ENCODE measurements around the gene CDC25B.
A peak's percentile ranks its signal among the peaks of the same experiment; 100 is the strongest.

CDC25B gene

GRCh38 chr20:3802524-3803239 lies 6.6 kb downstream of the CDC25B start:
- no peak overlapping the region for H3K27ac ChIP-seq
- TF ChIP-seq, protein P1, sequence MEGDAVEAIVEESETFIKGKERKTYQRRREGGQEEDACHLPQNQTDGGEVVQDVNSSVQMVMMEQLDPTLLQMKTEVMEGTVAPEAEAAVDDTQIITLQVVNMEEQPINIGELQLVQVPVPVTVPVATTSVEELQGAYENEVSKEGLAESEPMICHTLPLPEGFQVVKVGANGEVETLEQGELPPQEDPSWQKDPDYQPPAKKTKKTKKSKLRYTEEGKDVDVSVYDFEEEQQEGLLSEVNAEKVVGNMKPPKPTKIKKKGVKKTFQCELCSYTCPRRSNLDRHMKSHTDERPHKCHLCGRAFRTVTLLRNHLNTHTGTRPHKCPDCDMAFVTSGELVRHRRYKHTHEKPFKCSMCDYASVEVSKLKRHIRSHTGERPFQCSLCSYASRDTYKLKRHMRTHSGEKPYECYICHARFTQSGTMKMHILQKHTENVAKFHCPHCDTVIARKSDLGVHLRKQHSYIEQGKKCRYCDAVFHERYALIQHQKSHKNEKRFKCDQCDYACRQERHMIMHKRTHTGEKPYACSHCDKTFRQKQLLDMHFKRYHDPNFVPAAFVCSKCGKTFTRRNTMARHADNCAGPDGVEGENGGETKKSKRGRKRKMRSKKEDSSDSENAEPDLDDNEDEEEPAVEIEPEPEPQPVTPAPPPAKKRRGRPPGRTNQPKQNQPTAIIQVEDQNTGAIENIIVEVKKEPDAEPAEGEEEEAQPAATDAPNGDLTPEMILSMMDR (conservative IDR thresholded peaks at IDR 0.05): no peak
- TF ChIP-seq ZFX (IDR thresholded peaks at IDR 0.05): no peak

DNA sequence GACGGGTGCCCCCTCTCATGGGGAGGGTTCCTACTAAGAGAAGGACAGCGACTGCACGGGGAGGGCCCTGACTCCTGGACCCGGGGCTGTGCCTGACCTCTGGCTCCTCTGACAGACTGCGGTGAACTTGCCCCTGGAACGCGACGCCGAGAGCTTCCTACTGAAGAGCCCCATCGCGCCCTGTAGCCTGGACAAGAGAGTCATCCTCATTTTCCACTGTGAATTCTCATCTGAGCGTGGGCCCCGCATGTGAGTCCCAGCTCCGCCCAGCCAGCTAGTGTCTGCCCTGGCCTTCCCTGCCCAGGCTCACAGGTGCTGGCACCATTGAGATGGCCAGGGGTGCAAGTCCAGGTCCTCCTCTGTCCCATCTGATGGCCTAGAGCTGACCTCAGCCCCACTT lies 7.2 kb downstream of the CDC25B start:
- TF ChIP-seq ZFX (IDR thresholded peaks at IDR 0.05): no peak
- TF ChIP-seq, protein P1 (conservative IDR thresholded peaks at IDR 0.05): no peak
- no peak overlapping the region for H3K27ac ChIP-seq

GRCh38 chr20:3803854-3804253 lies 7.7 kb downstream of the CDC25B start:
- TF ChIP-seq, protein P1 (conservative IDR thresholded peaks at IDR 0.05): no peak
- TF ChIP-seq ZFX (IDR thresholded peaks at IDR 0.05): no peak

DNA sequence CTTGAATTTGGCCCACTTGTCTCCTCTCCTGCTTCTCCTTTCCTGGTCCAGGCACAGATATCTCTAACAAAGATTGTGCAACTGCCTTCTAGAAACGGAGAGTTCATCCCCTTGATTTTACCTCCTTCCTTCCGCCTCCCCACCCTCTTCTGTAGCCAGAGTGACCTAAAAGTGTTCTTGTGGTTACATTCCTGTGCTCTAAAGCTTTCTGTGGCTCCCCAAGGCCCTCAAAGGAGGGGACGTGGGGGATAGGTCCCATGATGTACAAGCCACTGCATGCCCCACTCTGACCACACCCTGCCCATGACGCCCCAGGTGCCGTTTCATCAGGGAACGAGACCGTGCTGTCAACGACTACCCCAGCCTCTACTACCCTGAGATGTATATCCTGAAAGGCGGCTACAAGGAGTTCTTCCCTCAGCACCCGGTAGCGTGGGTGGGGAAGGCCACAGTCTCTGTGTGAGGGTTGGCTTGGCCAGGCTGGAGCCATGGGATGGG lies 8.2 kb downstream of the CDC25B start:
- TF ChIP-seq, protein P1 (conservative IDR thresholded peaks at IDR 0.05): no peak
- no peak for TF ChIP-seq ZFX (IDR thresholded peaks at IDR 0.05)
- no peak overlapping the region for H3K27ac ChIP-seq

More at GRCh38 chr20:3803854-3804253, 7.7 kb downstream of the CDC25B start:
- H3K27ac ChIP-seq: no peak overlapping the region

DNA sequence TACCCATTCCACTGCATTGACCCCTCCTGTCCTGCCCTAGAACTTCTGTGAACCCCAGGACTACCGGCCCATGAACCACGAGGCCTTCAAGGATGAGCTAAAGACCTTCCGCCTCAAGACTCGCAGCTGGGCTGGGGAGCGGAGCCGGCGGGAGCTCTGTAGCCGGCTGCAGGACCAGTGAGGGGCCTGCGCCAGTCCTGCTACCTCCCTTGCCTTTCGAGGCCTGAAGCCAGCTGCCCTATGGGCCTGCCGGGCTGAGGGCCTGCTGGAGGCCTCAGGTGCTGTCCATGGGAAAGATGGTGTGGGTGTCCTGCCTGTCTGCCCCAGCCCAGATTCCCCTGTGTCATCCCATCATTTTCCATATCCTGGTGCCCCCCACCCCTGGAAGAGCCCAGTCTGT lies 8.7 kb downstream of the CDC25B start:
- no peak for TF ChIP-seq ZFX (IDR thresholded peaks at IDR 0.05)
- TF ChIP-seq, protein P1 (conservative IDR thresholded peaks at IDR 0.05): no peak
- no peak overlapping the region for H3K27ac ChIP-seq

- peak overlapping the region; percentile 81 for H3K27ac ChIP-seq
- TF ChIP-seq, protein P1 (conservative IDR thresholded peaks at IDR 0.05): no peak
- TF ChIP-seq ZFX (IDR thresholded peaks at IDR 0.05): no peak
These were observed 12.4 kb downstream of the CDC25B start for GRCh38 chr20:3808544-3808943.

GRCh38 chr20:3811467-3812258 lies 15.6 kb downstream of the CDC25B start:
- peak overlapping the region; percentile 79 for H3K27ac ChIP-seq
- TF ChIP-seq ZFX (IDR thresholded peaks at IDR 0.05): no peak
- TF ChIP-seq, protein P1 (conservative IDR thresholded peaks at IDR 0.05): no peak
